GM21423 (cell line): ENCODE results near the gene UBE2V1.
"Not testable (repeated sequence)": the region's sequence is repeated elsewhere in the genome, so short reads cannot be mapped to it uniquely, and the experiment has no call there.

ENCODE experiments used
- ATAC-seq: cut with Tn5 transposase; IDR thresholded peaks from one replicate; pipeline ENCODE4 v1.9.1; 2021; ENCODE audit warnings: mild to moderate bottlenecking, moderate library complexity; ENCODE audit not compliant: unreplicated experiment

Gene UBE2V1

GRCh38 chr20:50138120-50138478 lies 25.1 kb upstream of the UBE2V1 start:
- no peak for ATAC-seq

GRCh38 chr20:50137702-50138101 lies 24.8 kb upstream of the UBE2V1 start:
- not testable (repeated sequence) for ATAC-seq

GRCh38 chr20:50136822-50137599 lies 24.1 kb upstream of the UBE2V1 start:
- ATAC-seq: no peak

- ATAC-seq: not testable (repeated sequence)
Observed at GRCh38 chr20:50135157-50135556, 22.2 kb upstream of the UBE2V1 start.

- ATAC-seq: no peak
Observed at GRCh38 chr20:50133474-50134217, 20.7 kb upstream of the UBE2V1 start.

GRCh38 chr20:50133041-50133440 lies 20.1 kb upstream of the UBE2V1 start:
- no peak for ATAC-seq

GRCh38 chr20:50130995-50131394 lies 18.0 kb upstream of the UBE2V1 start:
- no peak for ATAC-seq

GRCh38 chr20:50130356-50130723 lies 17.4 kb upstream of the UBE2V1 start:
- ATAC-seq: no peak

GRCh38 chr20:50129662-50130355 lies 16.9 kb upstream of the UBE2V1 start:
- no peak for ATAC-seq

- no peak for ATAC-seq
Observed at GRCh38 chr20:50128520-50128905, 15.6 kb upstream of the UBE2V1 start.

- ATAC-seq: no peak
Observed at GRCh38 chr20:50127587-50128519, 14.9 kb upstream of the UBE2V1 start.

GRCh38 chr20:50126662-50127061 lies 13.7 kb upstream of the UBE2V1 start:
- ATAC-seq: no peak

GRCh38 chr20:50125279-50125678 lies 12.3 kb upstream of the UBE2V1 start:
- ATAC-seq: no peak

GRCh38 chr20:50124496-50124895 lies 11.5 kb upstream of the UBE2V1 start:
- ATAC-seq: no peak

- ATAC-seq: no peak
Observed at GRCh38 chr20:50123418-50123817, 10.5 kb upstream of the UBE2V1 start.

- ATAC-seq: no peak
Observed at GRCh38 chr20:50122763-50123162, 9.8 kb upstream of the UBE2V1 start.

GRCh38 chr20:50121858-50122271 lies 8.9 kb upstream of the UBE2V1 start:
- no peak for ATAC-seq

- ATAC-seq: no peak
Observed at GRCh38 chr20:50120935-50121693, 8.2 kb upstream of the UBE2V1 start.

GRCh38 chr20:50118203-50118602 lies 5.3 kb upstream of the UBE2V1 start:
- no peak for ATAC-seq

GRCh38 chr20:50116368-50116999 lies 3.5 kb upstream of the UBE2V1 start:
- no peak for ATAC-seq
